Measurements from ENCODE around the gene ALDH1L1. TPM values are rescaled to one million over a fixed set of nuclear protein-coding genes. Genes with fewer than 3 reads are reported as not detected.
"Not testable (repeated sequence)": the region's sequence is repeated elsewhere in the genome, so short reads cannot be mapped to it uniquely, and the experiment has no call there.

Gene ALDH1L1
- total RNA-seq, 1 donor from 2014 or later: 0.06 TPM

- no peak for TF ChIP-seq CTCF (conservative IDR thresholded peaks at IDR 0.05; ENCODE audit: low read depth, low read length)
- no peak for DNase-seq (ENCODE audit: low read depth)
- no peak overlapping the region for H3K4me3 ChIP-seq (ENCODE audit: low read depth, low read length)
Observed at GRCh38 chr3:126102011-126102410, 78.4 kb downstream of the ALDH1L1 start.

- no peak for DNase-seq (ENCODE audit: low read depth)
- no peak for TF ChIP-seq CTCF (conservative IDR thresholded peaks at IDR 0.05; ENCODE audit: low read depth, low read length)
- no peak overlapping the region for H3K4me3 ChIP-seq (ENCODE audit: low read depth, low read length)
Observed at GRCh38 chr3:126101521-126101982, 78.8 kb downstream of the ALDH1L1 start.

GRCh38 chr3:126100634-126101301, 79.6 kb downstream of the ALDH1L1 start:
- DNase-seq (ENCODE audit: low read depth): no peak
- TF ChIP-seq CTCF (conservative IDR thresholded peaks at IDR 0.05; ENCODE audit: low read depth, low read length): no peak

GRCh38 chr3:126100269-126100633, 80.1 kb downstream of the ALDH1L1 start:
- TF ChIP-seq CTCF (conservative IDR thresholded peaks at IDR 0.05; ENCODE audit: low read depth, low read length): no peak
- DNase-seq (ENCODE audit: low read depth): no peak
- no peak overlapping the region for H3K4me3 ChIP-seq (ENCODE audit: low read depth, low read length)

More at GRCh38 chr3:126100634-126101301, 79.6 kb downstream of the ALDH1L1 start:
- H3K4me3 ChIP-seq (ENCODE audit: low read depth, low read length): no peak overlapping the region

- DNase-seq (ENCODE audit: low read depth): no peak
- TF ChIP-seq CTCF (conservative IDR thresholded peaks at IDR 0.05; ENCODE audit: low read depth, low read length): no peak
Observed at GRCh38 chr3:126098391-126098858, 82.0 kb downstream of the ALDH1L1 start.

GRCh38 chr3:126097801-126098200, 82.6 kb downstream of the ALDH1L1 start:
- DNase-seq (ENCODE audit: low read depth): no peak
- TF ChIP-seq CTCF (conservative IDR thresholded peaks at IDR 0.05; ENCODE audit: low read depth, low read length): no peak
- no peak overlapping the region for H3K4me3 ChIP-seq (ENCODE audit: low read depth, low read length)

More at GRCh38 chr3:126098391-126098858, 82.0 kb downstream of the ALDH1L1 start:
- H3K4me3 ChIP-seq (ENCODE audit: low read depth, low read length): no peak overlapping the region

- DNase-seq (ENCODE audit: low read depth); H3K4me3 ChIP-seq (ENCODE audit: low read depth, low read length): not testable (repeated sequence)
Observed at GRCh38 chr3:126096274-126096673, 84.1 kb downstream of the ALDH1L1 start.

- DNase-seq (ENCODE audit: low read depth); H3K4me3 ChIP-seq (ENCODE audit: low read depth, low read length): not testable (repeated sequence)
Observed at GRCh38 chr3:126092128-126092527, 88.3 kb downstream of the ALDH1L1 start.
